OCI-LY7 (cell line): Measurements from ENCODE around the gene RGS8. TPM values are rescaled to one million over a fixed set of nuclear protein-coding genes. Genes with fewer than 3 reads are reported as not detected.

Experiments used
- BruUV-seq: library from RNA; stranded (reverse); fragments of 400-500 nt; replicated peaks from 2 replicates; lab custom pipeline; 2021; lab: Mats Ljungman, UMichigan
- CTCF ChIA-PET: fragments of 300-600 bp; sonication (Branson Sonifier 250); formaldehyde crosslinking; loops from one replicate; lab custom pipeline; 2022; ENCODE audit warnings: antibody characterized with exemption; ENCODE audit not compliant: unreplicated experiment; lab: Charles Lee
- POLR2A ChIA-PET: fragments of 300-600 bp; sonication (Branson Sonifier 250); formaldehyde crosslinking; loops from one replicate; lab custom pipeline; 2022; ENCODE audit warnings: antibody characterized with exemption; lab: Charles Lee
- DNase-seq: peaks from one replicate; pipeline ENCODE4 v3.0.0-alpha.2; 2015; ENCODE audit warnings: low spot score
- H2AFZ ChIP-seq: fragments of 200-600 bp; sonication (generic), shearing (Covaris generic); 2 replicates; pipeline ENCODE4 v1.6.1; 2014; ENCODE audit warnings: mild to moderate bottlenecking, antibody characterized with exemption, low read length, moderate library complexity
- H3K27ac ChIP-seq: fragments of 200-600 bp; sonication (generic); 2 replicates; pipeline ENCODE4 v1.5.1; 2014; ENCODE audit warnings: mixed run types, low read depth, mild to moderate bottlenecking, moderate library complexity, low read length, inconsistent platforms; ENCODE audit not compliant: poor library complexity, severe bottlenecking
- H3K36me3 ChIP-seq: fragments of 200-600 bp; sonication (generic); 2 replicates; pipeline ENCODE4 v1.6.1; 2014; ENCODE audit warnings: mild to moderate bottlenecking, antibody characterized with exemption, low read length, moderate library complexity, mixed read lengths; ENCODE audit not compliant: insufficient read depth
- H3K4me1 ChIP-seq: fragments of 200-600 bp; sonication (generic); 2 replicates; pipeline ENCODE4 v1.5.1; 2014; ENCODE audit warnings: mild to moderate bottlenecking, low read length; ENCODE audit not compliant: insufficient read depth, poor library complexity, severe bottlenecking
- H3K4me2 ChIP-seq: fragments of 200-600 bp; sonication (generic); 2 replicates; pipeline ENCODE4 v1.6.1; 2014; ENCODE audit warnings: mild to moderate bottlenecking, low read length
- H3K4me3 ChIP-seq: fragments of 200-600 bp; sonication (generic); 2 replicates; pipeline ENCODE4 v1.5.1; 2014; ENCODE audit warnings: mild to moderate bottlenecking, low read depth, low read length; ENCODE audit not compliant: poor library complexity, severe bottlenecking
- H3K79me2 ChIP-seq: fragments of 200-600 bp; sonication (generic); 2 replicates; pipeline ENCODE4 v1.6.1; 2016; ENCODE audit warnings: low read depth, mild to moderate bottlenecking, low read length, moderate library complexity, mixed read lengths; ENCODE audit not compliant: insufficient read depth
- H3K9me2 ChIP-seq: fragments of 200-600 bp; sonication (generic); 2 replicates; pipeline ENCODE4 v1.6.1; 2016; ENCODE audit warnings: mild to moderate bottlenecking, low read length, mixed read lengths; ENCODE audit not compliant: insufficient read depth
- H3K9me3 ChIP-seq: fragments of 200-600 bp; sonication (generic); 2 replicates; pipeline ENCODE4 v1.6.1; 2014; ENCODE audit warnings: mild to moderate bottlenecking, mixed run types, low read length, mixed read lengths
- H4K20me1 ChIP-seq: fragments of 200-600 bp; sonication (generic); 2 replicates; pipeline ENCODE4 v1.6.1; 2014; ENCODE audit warnings: mild to moderate bottlenecking, antibody characterized with exemption, low read length, moderate library complexity, mixed read lengths; ENCODE audit not compliant: insufficient read depth
- EZH2phosphoT487 ChIP-seq: fragments of 200-600 bp; sonication (generic); IDR thresholded peaks from 2 replicates; pipeline ENCODE4 v1.6.1; 2018; ENCODE audit warnings: low read depth, borderline replicate concordance, mild to moderate bottlenecking, mixed run types, antibody characterized with exemption, low read length, moderate library complexity, mixed read lengths
- intact Hi-C: fragments of 100-400 bp; cut with micrococcal nuclease; formaldehyde crosslinking; loops from one replicate; pipeline ENCODE4 v1.10.0; 2022; ENCODE audit not compliant: unreplicated experiment
- total RNA-seq, 2 experiments: library from RNA; depleted of rRNA in 1 of 2; stranded (reverse); fragments of >200 nt in 1 of 2; shearing (Covaris generic) in 1 of 2; gene quantifications; 2 replicates each; pipeline ENCODE4 v1.2.3, GENCODE V29; 2014 to 2022
- TF ChIP-seq, protein P1 (sequence below): fragments of 200-600 bp; sonication (generic); conservative IDR thresholded peaks from 2 replicates; pipeline ENCODE4 v1.5.1; 2014; ENCODE audit warnings: mild to moderate bottlenecking, antibody characterized with exemption, low read length, moderate library complexity, mixed read lengths

The RGS8 gene
- total RNA-seq, 2 experiments from 2014 or later, result 1.2 TPM; not detected in 1

DNA sequence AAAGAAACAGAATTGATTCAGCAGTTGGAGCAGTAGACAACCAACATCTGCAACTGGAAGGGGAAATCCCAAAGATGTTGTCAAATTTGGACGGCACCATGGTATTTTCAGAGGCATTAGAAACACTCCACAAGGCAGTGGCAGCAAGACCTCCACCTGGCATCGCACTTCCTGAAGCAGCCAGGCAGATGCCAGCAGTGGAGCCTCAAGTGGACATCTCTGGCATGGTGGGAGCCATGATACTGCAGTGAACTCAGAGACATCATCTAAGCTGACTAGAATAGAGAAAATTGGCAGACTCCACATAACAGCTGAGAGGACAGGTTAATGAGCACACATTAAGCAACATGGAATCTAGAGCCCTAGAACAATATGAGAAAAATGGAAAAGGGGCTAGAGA, 33.9 kb upstream of the RGS8 start:
- CTCF ChIA-PET, result no interaction called here
- H4K20me1 ChIP-seq, result no peaks in the 10 kb centered on the region
- peak; percentile 26 for DNase-seq
- H3K36me3 ChIP-seq, result no peaks in the 10 kb centered on the region
- H3K4me1 ChIP-seq, result peaks cover 8% of the 10 kb centered on the region
- TF ChIP-seq, protein P1, sequence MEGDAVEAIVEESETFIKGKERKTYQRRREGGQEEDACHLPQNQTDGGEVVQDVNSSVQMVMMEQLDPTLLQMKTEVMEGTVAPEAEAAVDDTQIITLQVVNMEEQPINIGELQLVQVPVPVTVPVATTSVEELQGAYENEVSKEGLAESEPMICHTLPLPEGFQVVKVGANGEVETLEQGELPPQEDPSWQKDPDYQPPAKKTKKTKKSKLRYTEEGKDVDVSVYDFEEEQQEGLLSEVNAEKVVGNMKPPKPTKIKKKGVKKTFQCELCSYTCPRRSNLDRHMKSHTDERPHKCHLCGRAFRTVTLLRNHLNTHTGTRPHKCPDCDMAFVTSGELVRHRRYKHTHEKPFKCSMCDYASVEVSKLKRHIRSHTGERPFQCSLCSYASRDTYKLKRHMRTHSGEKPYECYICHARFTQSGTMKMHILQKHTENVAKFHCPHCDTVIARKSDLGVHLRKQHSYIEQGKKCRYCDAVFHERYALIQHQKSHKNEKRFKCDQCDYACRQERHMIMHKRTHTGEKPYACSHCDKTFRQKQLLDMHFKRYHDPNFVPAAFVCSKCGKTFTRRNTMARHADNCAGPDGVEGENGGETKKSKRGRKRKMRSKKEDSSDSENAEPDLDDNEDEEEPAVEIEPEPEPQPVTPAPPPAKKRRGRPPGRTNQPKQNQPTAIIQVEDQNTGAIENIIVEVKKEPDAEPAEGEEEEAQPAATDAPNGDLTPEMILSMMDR, result peak; percentile 60; the same call in 1 of the 2 replicates
- no peak for TF ChIP-seq EZH2phosphoT487
- H3K9me2 ChIP-seq, result no peaks in the 10 kb centered on the region
- no peak overlapping the region for H3K4me3 ChIP-seq
- H3K27ac ChIP-seq, result no peak overlapping the region
- H2AFZ ChIP-seq, result no peak overlapping the region
- no peaks in the 10 kb centered on the region for H3K79me2 ChIP-seq
- H3K9me3 ChIP-seq, result no peaks in the 10 kb centered on the region
- POLR2A ChIA-PET, result interaction anchor here (1.1 kb wide), 1 partner anchor 8 kb away, joined by 9 read pairs; no protein-coding TSS in a partner anchor
- BruUV-seq, result no TSS peak
- no peak overlapping the region for H3K4me2 ChIP-seq
- intact Hi-C loops, result no loop called here

DNA sequence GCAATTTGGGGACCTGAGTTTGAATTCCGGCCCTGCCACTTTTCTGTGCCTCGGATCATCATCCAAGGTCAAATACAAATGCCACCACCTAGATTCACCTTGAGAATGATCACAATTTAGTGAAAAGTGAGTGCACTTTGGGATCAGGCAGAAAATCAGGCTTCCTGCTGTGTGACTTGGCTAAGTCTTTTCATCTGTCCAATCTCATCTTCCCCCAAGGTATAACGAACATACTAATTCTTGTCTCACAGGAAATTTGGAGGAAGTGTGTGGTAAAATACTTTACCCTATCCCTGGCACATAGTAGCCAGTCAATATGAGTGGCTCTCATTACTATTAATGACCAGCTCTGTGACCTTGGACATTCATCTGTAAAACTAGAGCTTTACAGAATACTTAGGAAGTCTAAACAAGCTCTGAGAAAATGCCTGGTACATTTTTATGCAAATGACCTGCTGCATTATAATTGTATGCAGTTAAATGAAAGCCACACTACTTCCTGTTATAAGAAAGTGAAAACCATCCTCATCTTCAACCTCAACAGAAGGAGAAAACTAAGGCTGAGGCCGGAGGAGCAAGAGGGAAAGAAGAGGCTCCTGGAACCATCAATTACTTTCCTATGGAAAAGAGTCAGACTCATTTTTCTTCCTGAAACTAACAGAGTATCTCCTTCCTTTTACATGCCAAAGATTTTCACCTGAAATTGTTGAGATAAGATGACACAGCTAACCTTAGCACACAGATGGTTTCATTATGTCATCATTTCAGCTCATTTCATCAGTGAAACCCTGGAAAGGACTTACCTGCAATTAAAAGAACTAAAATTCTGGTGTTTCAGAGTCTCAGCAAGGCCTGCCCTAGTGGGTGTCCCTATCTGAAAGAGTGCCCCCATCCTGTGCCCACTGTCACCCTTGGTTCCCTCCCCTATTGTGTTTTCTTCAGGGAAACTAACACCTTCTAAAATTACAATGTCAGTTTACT, 32.6 kb upstream of the RGS8 start:
- Histone ChIP-seq H3K4me2 (peak overlapping the region; percentile 13; the same call in 1 of the 2 replicates), H3K4me1 (peaks cover 8% of the 10 kb centered on the region), H3K9me2 (no peaks in the 10 kb centered on the region), H3K4me3 (no peak overlapping the region), H3K27ac (no peak overlapping the region), H2AFZ (no peak overlapping the region), H3K9me3 (no peaks in the 10 kb centered on the region), H3K79me2 (no peaks in the 10 kb centered on the region), H4K20me1 (no peaks in the 10 kb centered on the region), H3K36me3 (no peaks in the 10 kb centered on the region)
- TF ChIP-seq, protein P1, result no peak
- no peak for TF ChIP-seq EZH2phosphoT487
- DNase-seq, result no peak
- no TSS peak for BruUV-seq
- ChIA-PET POLR2A (interaction anchor here (1.0 to 1.2 kb wide), 4 partner anchors 9 to 36 kb away, joined by 3 to 9 read pairs (median 3); no protein-coding TSS in a partner anchor), CTCF (no interaction called here)
- intact Hi-C loops, result no loop called here
